ENCODE data around the gene PRR14.

DNA sequence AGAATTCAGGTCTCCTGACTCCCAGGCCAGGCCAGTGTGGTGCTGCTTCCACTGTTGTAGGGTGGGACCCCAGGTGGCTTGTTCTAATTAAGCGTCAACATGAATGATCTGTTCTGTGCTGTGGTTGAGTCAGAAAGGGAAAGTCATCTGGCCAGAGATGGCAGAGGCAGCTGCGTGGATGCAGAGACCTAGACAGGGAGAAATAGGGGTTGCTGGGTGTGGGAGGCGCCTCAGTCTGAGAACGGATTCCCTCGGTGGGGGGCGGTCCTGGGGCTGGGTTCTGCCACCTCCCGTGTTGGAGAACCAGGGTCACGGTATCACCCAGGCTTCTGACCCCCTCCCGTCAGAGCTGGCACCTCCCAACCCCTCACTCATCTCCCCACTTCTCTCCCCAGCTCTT lies 13.1 kb downstream of the PRR14 start:
- TF ChIP-seq, protein P1, sequence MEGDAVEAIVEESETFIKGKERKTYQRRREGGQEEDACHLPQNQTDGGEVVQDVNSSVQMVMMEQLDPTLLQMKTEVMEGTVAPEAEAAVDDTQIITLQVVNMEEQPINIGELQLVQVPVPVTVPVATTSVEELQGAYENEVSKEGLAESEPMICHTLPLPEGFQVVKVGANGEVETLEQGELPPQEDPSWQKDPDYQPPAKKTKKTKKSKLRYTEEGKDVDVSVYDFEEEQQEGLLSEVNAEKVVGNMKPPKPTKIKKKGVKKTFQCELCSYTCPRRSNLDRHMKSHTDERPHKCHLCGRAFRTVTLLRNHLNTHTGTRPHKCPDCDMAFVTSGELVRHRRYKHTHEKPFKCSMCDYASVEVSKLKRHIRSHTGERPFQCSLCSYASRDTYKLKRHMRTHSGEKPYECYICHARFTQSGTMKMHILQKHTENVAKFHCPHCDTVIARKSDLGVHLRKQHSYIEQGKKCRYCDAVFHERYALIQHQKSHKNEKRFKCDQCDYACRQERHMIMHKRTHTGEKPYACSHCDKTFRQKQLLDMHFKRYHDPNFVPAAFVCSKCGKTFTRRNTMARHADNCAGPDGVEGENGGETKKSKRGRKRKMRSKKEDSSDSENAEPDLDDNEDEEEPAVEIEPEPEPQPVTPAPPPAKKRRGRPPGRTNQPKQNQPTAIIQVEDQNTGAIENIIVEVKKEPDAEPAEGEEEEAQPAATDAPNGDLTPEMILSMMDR (IDR thresholded peaks at IDR 0.05), result no peak
- no peak for TF ChIP-seq POLR2A (IDR thresholded peaks at IDR 0.05)

Data from Peyer's patch (tissue), 4 donors.